GM23338 (cell line): ENCODE data around the gene ZHX3.

Experiments used
- CREB1 ChIP-seq: fragments of 250-450 bp; sonication (Bioruptor Pico); IDR thresholded peaks from 2 replicates; pipeline ENCODE4 v1.5.0; 2020; ENCODE audit warnings: low read depth, mild to moderate bottlenecking, moderate library complexity
- EZH2 ChIP-seq: fragments of 200-600 bp; sonication (generic); IDR thresholded peaks from one replicate; pipeline ENCODE4 v1.8.0; 2017; ENCODE audit warnings: antibody characterized with exemption, mild to moderate bottlenecking, low read depth; ENCODE audit not compliant: unreplicated experiment
- EZH2phosphoT487 ChIP-seq: fragments of 200-600 bp; sonication (generic); IDR thresholded peaks from one replicate; pipeline ENCODE4 v1.8.1; 2018; ENCODE audit warnings: antibody characterized with exemption; ENCODE audit not compliant: unreplicated experiment
- JUNB ChIP-seq: IDR thresholded peaks from one replicate; pipeline ENCODE4 v1.6.1; 2016; ENCODE audit warnings: antibody characterized with exemption; ENCODE audit not compliant: unreplicated experiment
- NANOG ChIP-seq: IDR thresholded peaks from 2 replicates; pipeline ENCODE4 v1.6.1; 2016; ENCODE audit warnings: antibody characterized with exemption, borderline replicate concordance
- POLR2AphosphoS5 ChIP-seq: IDR thresholded peaks from 2 replicates; pipeline ENCODE4 v1.6.1; 2016; ENCODE audit warnings: antibody characterized with exemption, low read depth
- STAT1 ChIP-seq: IDR thresholded peaks from one replicate; pipeline ENCODE4 v1.6.1; 2016; ENCODE audit warnings: antibody characterized with exemption; ENCODE audit not compliant: unreplicated experiment
- ZNF114 ChIP-seq: fragments of 250-450 bp; sonication (Bioruptor Pico); IDR thresholded peaks from 2 replicates; pipeline ENCODE4 v1.5.0; 2020; ENCODE audit warnings: mild to moderate bottlenecking, moderate library complexity
- ZNF331 ChIP-seq: fragments of 250-450 bp; sonication (Bioruptor Pico); IDR thresholded peaks from 2 replicates; pipeline ENCODE4 v1.5.0; 2020; ENCODE audit warnings: low read depth, mild to moderate bottlenecking, moderate library complexity
- TF ChIP-seq, protein P1 (sequence below), 2 experiments: fragments of 200-600 bp in 1 of 2; sonication (generic) in 1 of 2; conservative IDR thresholded peaks; 2 replicates each; pipeline versions ENCODE4 v1.5.1 to v1.6.1; 2016 to 2017; ENCODE audit warnings: antibody characterized with exemption in 2 of 2, low read depth in 2 of 2, mild to moderate bottlenecking in 2 of 2, moderate library complexity in 1 of 2
- TF ChIP-seq, protein P2 (sequence below): IDR thresholded peaks from one replicate; pipeline ENCODE4 v1.6.1; 2018; ENCODE audit warnings: antibody characterized with exemption; ENCODE audit not compliant: unreplicated experiment
- TF ChIP-seq, protein P3 (sequence below): fragments of 250-450 bp; sonication (Bioruptor Pico); IDR thresholded peaks from 2 replicates; pipeline ENCODE4 v1.5.0; 2020; ENCODE audit warnings: mild to moderate bottlenecking, moderate library complexity
- TF ChIP-seq, protein P4 (sequence below): IDR thresholded peaks from 2 replicates; pipeline ENCODE4 v1.6.1; 2016; ENCODE audit warnings: antibody characterized with exemption

DNA sequence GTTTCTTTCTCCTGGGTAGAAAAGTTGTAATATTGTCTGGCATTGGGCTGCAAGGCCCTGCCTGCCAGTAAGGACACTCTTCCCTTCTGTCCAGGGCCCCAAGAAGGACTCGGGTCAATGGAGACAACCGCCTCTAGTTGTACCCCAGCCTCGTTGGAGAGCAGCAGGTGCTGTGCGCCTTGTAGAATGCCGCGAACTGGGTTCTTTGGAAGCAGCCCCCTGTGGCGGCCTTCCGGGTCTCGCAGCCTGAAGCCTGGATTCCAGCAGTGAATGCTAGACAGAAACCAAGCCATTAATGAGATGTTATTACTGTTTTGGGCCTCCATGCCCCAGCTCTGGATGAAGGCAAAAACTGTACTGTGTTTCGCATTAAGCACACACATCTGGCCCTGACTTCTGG is 143.2 kb downstream of the ZHX3 start:
- TF ChIP-seq ZNF114 (CRISPR knock-in tag): no peak
- TF ChIP-seq, protein P1, sequence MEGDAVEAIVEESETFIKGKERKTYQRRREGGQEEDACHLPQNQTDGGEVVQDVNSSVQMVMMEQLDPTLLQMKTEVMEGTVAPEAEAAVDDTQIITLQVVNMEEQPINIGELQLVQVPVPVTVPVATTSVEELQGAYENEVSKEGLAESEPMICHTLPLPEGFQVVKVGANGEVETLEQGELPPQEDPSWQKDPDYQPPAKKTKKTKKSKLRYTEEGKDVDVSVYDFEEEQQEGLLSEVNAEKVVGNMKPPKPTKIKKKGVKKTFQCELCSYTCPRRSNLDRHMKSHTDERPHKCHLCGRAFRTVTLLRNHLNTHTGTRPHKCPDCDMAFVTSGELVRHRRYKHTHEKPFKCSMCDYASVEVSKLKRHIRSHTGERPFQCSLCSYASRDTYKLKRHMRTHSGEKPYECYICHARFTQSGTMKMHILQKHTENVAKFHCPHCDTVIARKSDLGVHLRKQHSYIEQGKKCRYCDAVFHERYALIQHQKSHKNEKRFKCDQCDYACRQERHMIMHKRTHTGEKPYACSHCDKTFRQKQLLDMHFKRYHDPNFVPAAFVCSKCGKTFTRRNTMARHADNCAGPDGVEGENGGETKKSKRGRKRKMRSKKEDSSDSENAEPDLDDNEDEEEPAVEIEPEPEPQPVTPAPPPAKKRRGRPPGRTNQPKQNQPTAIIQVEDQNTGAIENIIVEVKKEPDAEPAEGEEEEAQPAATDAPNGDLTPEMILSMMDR (conservative IDR thresholded peaks at IDR 0.05; ENCODE audit: low read depth in 2 of 2): no peak
- no peak for TF ChIP-seq EZH2phosphoT487
- TF ChIP-seq EZH2: no peak
- no peak for TF ChIP-seq JUNB
- no peak for TF ChIP-seq POLR2AphosphoS5
- TF ChIP-seq, protein P2, sequence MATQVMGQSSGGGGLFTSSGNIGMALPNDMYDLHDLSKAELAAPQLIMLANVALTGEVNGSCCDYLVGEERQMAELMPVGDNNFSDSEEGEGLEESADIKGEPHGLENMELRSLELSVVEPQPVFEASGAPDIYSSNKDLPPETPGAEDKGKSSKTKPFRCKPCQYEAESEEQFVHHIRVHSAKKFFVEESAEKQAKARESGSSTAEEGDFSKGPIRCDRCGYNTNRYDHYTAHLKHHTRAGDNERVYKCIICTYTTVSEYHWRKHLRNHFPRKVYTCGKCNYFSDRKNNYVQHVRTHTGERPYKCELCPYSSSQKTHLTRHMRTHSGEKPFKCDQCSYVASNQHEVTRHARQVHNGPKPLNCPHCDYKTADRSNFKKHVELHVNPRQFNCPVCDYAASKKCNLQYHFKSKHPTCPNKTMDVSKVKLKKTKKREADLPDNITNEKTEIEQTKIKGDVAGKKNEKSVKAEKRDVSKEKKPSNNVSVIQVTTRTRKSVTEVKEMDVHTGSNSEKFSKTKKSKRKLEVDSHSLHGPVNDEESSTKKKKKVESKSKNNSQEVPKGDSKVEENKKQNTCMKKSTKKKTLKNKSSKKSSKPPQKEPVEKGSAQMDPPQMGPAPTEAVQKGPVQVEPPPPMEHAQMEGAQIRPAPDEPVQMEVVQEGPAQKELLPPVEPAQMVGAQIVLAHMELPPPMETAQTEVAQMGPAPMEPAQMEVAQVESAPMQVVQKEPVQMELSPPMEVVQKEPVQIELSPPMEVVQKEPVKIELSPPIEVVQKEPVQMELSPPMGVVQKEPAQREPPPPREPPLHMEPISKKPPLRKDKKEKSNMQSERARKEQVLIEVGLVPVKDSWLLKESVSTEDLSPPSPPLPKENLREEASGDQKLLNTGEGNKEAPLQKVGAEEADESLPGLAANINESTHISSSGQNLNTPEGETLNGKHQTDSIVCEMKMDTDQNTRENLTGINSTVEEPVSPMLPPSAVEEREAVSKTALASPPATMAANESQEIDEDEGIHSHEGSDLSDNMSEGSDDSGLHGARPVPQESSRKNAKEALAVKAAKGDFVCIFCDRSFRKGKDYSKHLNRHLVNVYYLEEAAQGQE: no peak
- TF ChIP-seq NANOG: no peak
- TF ChIP-seq CREB1: no peak
- no peak for TF ChIP-seq STAT1
- TF ChIP-seq, protein P3, sequence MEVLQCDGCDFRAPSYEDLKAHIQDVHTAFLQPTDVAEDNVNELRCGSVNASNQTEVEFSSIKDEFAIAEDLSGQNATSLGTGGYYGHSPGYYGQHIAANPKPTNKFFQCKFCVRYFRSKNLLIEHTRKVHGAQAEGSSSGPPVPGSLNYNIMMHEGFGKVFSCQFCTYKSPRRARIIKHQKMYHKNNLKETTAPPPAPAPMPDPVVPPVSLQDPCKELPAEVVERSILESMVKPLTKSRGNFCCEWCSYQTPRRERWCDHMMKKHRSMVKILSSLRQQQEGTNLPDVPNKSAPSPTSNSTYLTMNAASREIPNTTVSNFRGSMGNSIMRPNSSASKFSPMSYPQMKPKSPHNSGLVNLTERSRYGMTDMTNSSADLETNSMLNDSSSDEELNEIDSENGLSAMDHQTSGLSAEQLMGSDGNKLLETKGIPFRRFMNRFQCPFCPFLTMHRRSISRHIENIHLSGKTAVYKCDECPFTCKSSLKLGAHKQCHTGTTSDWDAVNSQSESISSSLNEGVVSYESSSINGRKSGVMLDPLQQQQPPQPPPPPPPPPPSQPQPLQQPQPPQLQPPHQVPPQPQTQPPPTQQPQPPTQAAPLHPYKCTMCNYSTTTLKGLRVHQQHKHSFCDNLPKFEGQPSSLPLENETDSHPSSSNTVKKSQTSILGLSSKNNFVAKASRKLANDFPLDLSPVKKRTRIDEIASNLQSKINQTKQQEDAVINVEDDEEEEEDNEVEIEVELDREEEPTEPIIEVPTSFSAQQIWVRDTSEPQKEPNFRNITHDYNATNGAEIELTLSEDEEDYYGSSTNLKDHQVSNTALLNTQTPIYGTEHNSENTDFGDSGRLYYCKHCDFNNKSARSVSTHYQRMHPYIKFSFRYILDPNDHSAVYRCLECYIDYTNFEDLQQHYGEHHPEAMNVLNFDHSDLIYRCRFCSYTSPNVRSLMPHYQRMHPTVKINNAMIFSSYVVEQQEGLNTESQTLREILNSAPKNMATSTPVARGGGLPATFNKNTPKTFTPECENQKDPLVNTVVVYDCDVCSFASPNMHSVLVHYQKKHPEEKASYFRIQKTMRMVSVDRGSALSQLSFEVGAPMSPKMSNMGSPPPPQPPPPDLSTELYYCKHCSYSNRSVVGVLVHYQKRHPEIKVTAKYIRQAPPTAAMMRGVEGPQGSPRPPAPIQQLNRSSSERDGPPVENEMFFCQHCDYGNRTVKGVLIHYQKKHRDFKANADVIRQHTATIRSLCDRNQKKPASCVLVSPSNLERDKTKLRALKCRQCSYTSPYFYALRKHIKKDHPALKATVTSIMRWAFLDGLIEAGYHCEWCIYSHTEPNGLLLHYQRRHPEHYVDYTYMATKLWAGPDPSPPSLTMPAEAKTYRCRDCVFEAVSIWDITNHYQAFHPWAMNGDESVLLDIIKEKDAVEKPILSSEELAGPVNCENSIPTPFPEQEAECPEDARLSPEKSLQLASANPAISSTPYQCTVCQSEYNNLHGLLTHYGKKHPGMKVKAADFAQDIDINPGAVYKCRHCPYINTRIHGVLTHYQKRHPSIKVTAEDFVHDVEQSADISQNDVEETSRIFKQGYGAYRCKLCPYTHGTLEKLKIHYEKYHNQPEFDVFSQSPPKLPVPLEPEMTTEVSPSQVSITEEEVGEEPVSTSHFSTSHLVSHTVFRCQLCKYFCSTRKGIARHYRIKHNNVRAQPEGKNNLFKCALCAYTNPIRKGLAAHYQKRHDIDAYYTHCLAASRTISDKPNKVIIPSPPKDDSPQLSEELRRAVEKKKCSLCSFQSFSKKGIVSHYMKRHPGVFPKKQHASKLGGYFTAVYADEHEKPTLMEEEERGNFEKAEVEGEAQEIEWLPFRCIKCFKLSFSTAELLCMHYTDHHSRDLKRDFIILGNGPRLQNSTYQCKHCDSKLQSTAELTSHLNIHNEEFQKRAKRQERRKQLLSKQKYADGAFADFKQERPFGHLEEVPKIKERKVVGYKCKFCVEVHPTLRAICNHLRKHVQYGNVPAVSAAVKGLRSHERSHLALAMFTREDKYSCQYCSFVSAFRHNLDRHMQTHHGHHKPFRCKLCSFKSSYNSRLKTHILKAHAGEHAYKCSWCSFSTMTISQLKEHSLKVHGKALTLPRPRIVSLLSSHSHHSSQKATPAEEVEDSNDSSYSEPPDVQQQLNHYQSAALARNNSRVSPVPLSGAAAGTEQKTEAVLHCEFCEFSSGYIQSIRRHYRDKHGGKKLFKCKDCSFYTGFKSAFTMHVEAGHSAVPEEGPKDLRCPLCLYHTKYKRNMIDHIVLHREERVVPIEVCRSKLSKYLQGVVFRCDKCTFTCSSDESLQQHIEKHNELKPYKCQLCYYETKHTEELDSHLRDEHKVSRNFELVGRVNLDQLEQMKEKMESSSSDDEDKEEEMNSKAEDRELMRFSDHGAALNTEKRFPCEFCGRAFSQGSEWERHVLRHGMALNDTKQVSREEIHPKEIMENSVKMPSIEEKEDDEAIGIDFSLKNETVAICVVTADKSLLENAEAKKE (CRISPR knock-in tag): no peak
- TF ChIP-seq, protein P4, sequence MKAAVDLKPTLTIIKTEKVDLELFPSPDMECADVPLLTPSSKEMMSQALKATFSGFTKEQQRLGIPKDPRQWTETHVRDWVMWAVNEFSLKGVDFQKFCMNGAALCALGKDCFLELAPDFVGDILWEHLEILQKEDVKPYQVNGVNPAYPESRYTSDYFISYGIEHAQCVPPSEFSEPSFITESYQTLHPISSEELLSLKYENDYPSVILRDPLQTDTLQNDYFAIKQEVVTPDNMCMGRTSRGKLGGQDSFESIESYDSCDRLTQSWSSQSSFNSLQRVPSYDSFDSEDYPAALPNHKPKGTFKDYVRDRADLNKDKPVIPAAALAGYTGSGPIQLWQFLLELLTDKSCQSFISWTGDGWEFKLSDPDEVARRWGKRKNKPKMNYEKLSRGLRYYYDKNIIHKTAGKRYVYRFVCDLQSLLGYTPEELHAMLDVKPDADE: no peak
- TF ChIP-seq ZNF331 (CRISPR knock-in tag): no peak
